Astrocyte of the spinal cord (primary cell): ENCODE data around the gene COX19.

Experiments used
- DNase-seq: peaks from one replicate; pipeline ENCODE4 v3.0.0; 2011; ENCODE audit warnings: low read depth, low spot score
- H3K4me3 ChIP-seq: 2 replicates; pipeline ENCODE4 v1.5.1; 2011; ENCODE audit warnings: low read depth, mild to moderate bottlenecking, low read length, moderate library complexity
- in situ Hi-C: cut with HindIII; loops from 2 replicates; pipeline ENCODE4 v1.10.0; 2017; ENCODE audit warnings: low sequenced_read_pairs
- TF ChIP-seq, protein P1 (sequence below): IDR thresholded peaks from 2 replicates; pipeline ENCODE4 v1.5.1; 2012; ENCODE audit warnings: low read depth, mild to moderate bottlenecking, low read length, inconsistent platforms

COX19 gene

GRCh38 chr7:988963-989529, 13.7 kb upstream of the COX19 start:
- TF ChIP-seq, protein P1, sequence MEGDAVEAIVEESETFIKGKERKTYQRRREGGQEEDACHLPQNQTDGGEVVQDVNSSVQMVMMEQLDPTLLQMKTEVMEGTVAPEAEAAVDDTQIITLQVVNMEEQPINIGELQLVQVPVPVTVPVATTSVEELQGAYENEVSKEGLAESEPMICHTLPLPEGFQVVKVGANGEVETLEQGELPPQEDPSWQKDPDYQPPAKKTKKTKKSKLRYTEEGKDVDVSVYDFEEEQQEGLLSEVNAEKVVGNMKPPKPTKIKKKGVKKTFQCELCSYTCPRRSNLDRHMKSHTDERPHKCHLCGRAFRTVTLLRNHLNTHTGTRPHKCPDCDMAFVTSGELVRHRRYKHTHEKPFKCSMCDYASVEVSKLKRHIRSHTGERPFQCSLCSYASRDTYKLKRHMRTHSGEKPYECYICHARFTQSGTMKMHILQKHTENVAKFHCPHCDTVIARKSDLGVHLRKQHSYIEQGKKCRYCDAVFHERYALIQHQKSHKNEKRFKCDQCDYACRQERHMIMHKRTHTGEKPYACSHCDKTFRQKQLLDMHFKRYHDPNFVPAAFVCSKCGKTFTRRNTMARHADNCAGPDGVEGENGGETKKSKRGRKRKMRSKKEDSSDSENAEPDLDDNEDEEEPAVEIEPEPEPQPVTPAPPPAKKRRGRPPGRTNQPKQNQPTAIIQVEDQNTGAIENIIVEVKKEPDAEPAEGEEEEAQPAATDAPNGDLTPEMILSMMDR = no peak
- in situ Hi-C loops = no loop called here
- H3K4me3 ChIP-seq = no peak overlapping the region
- no peak for DNase-seq

GRCh38 chr7:988426-988911, 13.1 kb upstream of the COX19 start:
- in situ Hi-C loops = no loop called here
- peak; percentile 35 for DNase-seq
- no peak overlapping the region for H3K4me3 ChIP-seq
- TF ChIP-seq, protein P1 = no peak

DNA sequence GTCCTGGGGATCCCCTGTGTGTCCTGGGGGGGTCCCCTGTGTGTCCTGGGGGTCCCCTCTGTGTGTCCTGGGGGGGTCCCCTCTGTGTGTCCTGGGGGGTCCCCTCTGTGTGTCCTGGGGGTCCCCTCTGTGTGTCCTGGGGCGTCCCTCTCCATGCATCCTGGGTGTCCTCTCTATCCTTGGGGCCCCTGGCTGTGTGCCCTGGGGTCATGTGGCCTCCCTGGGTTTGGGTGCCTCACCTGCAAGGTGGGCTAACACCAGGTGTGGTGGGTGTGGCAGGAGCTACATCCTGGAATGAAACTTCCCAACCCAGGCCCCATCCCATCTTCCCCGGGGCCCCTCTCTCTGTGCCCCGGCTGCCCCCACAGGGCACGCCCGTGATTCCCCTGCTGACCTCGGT, 12.6 kb upstream of the COX19 start:
- TF ChIP-seq, protein P1 = no peak
- in situ Hi-C loops = no loop called here

DNA sequence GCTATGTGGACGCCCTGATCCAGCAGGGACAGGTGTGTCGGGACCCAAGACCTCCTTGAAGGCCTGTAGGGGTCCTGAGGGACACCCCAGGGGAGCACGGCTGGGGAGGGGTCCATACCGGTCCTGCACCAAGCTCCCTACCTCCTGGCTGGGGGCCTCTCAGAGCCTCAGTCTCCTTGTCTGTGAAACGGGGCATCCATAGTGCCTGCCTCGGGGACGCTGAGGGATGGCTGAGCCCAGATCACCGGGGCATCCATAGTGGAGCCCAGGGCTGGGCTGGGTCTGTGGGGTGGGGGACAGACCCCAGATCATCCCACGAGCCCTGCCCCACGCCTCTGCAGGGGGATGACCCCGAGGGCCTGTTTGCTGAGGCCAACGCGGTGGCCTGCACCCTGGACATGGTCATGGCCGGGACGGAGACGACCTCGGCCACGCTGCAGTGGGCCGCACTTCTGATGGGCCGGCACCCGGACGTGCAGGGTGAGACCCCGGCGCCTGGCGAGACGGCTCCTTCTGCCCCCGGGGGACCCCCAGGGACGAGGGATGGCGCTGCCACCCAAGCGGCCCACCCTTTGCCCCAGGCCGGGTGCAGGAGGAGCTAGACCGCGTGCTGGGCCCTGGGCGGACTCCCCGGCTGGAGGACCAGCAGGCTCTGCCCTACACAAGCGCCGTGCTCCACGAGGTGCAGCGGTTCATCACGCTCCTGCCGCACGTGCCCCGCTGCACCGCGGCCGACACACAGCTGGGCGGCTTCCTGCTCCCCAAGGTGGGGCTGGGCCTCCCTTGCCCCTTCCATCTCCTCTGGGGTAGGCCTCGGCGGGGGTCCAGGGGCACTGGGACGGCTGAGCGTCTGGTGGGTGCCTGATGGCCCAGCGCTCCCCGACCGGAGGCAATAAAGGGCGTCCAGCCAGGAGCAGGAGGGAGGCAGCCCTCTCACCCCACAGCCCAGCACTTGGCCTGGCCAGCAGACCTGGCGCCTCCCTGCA, 11.7 kb upstream of the COX19 start:
- in situ Hi-C loops = no loop called here
- H3K4me3 ChIP-seq = no peak overlapping the region
- no peak for DNase-seq
- TF ChIP-seq, protein P1 = no peak

More for the DNA sequence above, 12.6 kb upstream of the COX19 start:
- no peak for DNase-seq
- H3K4me3 ChIP-seq = no peak overlapping the region

DNA sequence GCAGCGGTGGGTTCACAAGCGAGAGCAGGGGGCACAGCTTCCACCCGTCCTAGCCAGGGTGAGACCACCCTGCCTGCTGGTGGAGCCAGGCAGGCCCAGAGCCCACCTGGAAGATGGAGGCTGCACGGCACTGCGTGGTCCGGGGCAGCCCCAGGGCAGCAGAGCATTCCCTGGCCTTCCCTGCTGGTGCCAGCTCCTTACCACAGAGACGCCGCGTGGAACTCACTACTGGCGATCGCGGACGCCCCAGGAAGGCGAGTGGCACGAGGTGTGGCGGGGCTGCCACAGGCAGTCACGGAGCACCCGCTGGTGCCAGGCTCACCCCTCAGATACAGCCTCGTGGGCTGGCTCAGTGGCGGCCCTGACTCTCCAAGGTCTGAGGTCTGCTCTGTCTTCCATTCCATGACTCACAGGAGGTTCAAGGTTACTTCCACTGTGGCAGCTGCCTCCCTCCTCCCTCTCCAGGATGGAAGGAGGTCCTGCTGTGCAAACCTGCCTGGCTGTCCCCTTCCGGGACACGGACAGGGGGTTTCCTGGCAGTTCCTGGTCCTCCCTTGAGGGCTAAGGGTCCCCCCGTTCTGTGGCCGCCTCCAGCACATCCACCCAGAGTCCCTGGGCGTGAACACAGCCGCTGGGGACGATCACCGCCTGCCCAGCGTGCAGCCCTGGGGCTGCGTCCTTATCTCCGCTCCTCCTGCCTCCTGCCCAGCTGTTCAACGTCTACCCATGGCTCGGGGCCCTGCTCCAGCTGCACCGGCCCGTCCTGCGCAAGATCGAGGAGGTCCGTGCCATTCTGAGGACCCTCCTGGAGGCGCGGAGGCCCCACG, 10.8 kb upstream of the COX19 start:
- TF ChIP-seq, protein P1 = no peak
- H3K4me3 ChIP-seq = no peak overlapping the region
- in situ Hi-C loops = no loop called here
- DNase-seq = no peak

DNA sequence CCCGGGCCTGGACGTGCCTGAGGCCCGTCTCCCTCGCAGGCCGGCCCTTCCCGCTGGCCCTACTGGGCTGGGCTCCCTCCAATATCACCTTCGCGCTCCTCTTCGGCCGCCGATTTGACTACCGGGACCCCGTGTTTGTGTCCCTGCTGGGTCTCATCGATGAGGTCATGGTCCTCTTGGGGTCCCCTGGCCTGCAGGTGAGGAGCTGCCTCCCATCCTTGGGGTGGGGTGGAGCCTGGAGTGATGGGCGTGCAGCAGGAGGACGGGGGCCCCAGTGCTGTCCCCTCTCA, 9.7 kb upstream of the COX19 start:
- no peak for DNase-seq
- H3K4me3 ChIP-seq = no peak overlapping the region
- in situ Hi-C loops = no loop called here
- TF ChIP-seq, protein P1 = no peak
